ENCODE measurements around the gene SP7.

- TF ChIP-seq SUZ12 (IDR thresholded peaks at IDR 0.05; ENCODE audit: extremely low read depth, insufficient read depth, insufficient read length) (no peak), YY1 (IDR thresholded peaks at IDR 0.05; ENCODE audit: insufficient read depth, insufficient read length) (no peak), ZNF274 (IDR thresholded peaks at IDR 0.05; ENCODE audit: low read depth, low read length) (no peak)
Measured at GRCh38 chr12:53334822-53335221, 1.3 kb downstream of the SP7 start.

Data from NT2/D1 (cell line).